Measurements from ENCODE around the gene ANAPC2. TPM values are rescaled to one million over a fixed set of nuclear protein-coding genes. Genes with fewer than 3 reads are reported as not detected.

Gene ANAPC2
- total and polyA plus RNA-seq, 12 donors, result 23.7 to 69.6 (median 27.7) TPM

- intact Hi-C loops (cut with DNase I), result loop anchor here in 1 of 10 donors (5.0 kb wide), 1 partner anchor 34 kb away; the partner anchor contains the start of genes CYSRT1 and RNF224
- TF ChIP-seq CTCF (IDR thresholded peaks at IDR 0.05), result no peak
- H3K27me3 ChIP-seq, result no peaks in the 10 kb centered on the region
Observed at GRCh38 chr9:137192859-137193258, 4.5 kb upstream of the ANAPC2 start.

GRCh38 chr9:137192448-137192780 is 4.1 kb upstream of the ANAPC2 start:
- Histone ChIP-seq H3K27ac (peak overlapping the region in 2 of 10 donors; percentile 21 to 74), H3K4me3 (no peak overlapping the region), H3K9me3 (no peaks in the 10 kb centered on the region), H3K36me3 (peaks cover 0 to 30% (median 16%) of the 10 kb centered on the region in 9 donors), H3K27me3 (no peaks in the 10 kb centered on the region), H3K4me1 (peaks cover 24 to 79% (median 50%) of the 10 kb centered on the region in 9 donors)
- no peak for TF ChIP-seq CTCF (IDR thresholded peaks at IDR 0.05)
- intact Hi-C loops (cut with DNase I), result loop anchor here in 1 of 10 donors (5.0 kb wide), 1 partner anchor 35 kb away; the partner anchor contains the start of genes CYSRT1 and RNF224
- no peak for ATAC-seq
- WGBS, 2 donors, result 74 to 82% methylated on average over 10 of the region's 10 CpGs
- no peak for DNase-seq

More at GRCh38 chr9:137192859-137193258, 4.5 kb upstream of the ANAPC2 start:
- Histone ChIP-seq H3K4me1 (peaks cover 24 to 79% (median 50%) of the 10 kb centered on the region in 9 donors), H3K4me3 (no peak overlapping the region), H3K27ac (peak overlapping the region in 3 of 10 donors; percentile 22 to 74 (median 72)), H3K36me3 (peaks cover 0 to 30% (median 16%) of the 10 kb centered on the region in 9 donors), H3K9me3 (no peaks in the 10 kb centered on the region)
- ATAC-seq (no peak), DNase-seq (no peak)
- 83 to 86% methylated on average over 2 of the region's 2 CpGs for WGBS, 2 donors

- Histone ChIP-seq H3K36me3 (peaks cover 0 to 36% (median 16%) of the 10 kb centered on the region in 9 donors), H3K9me3 (no peaks in the 10 kb centered on the region), H3K27me3 (no peaks in the 10 kb centered on the region), H3K4me1 (peaks cover 29 to 79% (median 54%) of the 10 kb centered on the region in 9 donors), H3K27ac (peak overlapping the region in 2 of 10 donors; percentile 21 to 74), H3K4me3 (no peak overlapping the region)
- no peak for TF ChIP-seq CTCF (IDR thresholded peaks at IDR 0.05)
- no peak for ATAC-seq
- DNase-seq, result no peak
- 82% methylated on average over 22 of the region's 22 CpGs for WGBS, 2 donors
- intact Hi-C loops (cut with DNase I), result loop anchor here in 1 of 10 donors (5.0 kb wide), 1 partner anchor 35 kb away; the partner anchor contains the start of genes CYSRT1 and RNF224
Observed at GRCh38 chr9:137191691-137192447, 3.5 kb upstream of the ANAPC2 start.

GRCh38 chr9:137191245-137191644 is 2.9 kb upstream of the ANAPC2 start:
- no peak for TF ChIP-seq CTCF (IDR thresholded peaks at IDR 0.05)
- WGBS, 2 donors, result 66 to 83% methylated on average over 3 of the region's 3 CpGs
- ATAC-seq (no peak), DNase-seq (no peak)
- peaks cover 0 to 40% (median 16%) of the 10 kb centered on the region in 9 donors for H3K36me3 ChIP-seq
- intact Hi-C loops (cut with DNase I), result loop anchor here in 1 of 10 donors (5.0 kb wide), 1 partner anchor 36 kb away; the partner anchor contains the start of genes CYSRT1 and RNF224
- peaks cover 35 to 79% (median 56%) of the 10 kb centered on the region in 9 donors for H3K4me1 ChIP-seq
- no peaks in the 10 kb centered on the region for H3K9me3 ChIP-seq
- H3K27me3 ChIP-seq, result no peaks in the 10 kb centered on the region
- peak overlapping the region in 3 of 10 donors; percentile 0 to 74 (median 15) for H3K27ac ChIP-seq
- no peak overlapping the region for H3K4me3 ChIP-seq

Data from heart right ventricle (tissue), 16 donors.